ELR (cell line): ENCODE data around the gene DCDC2B.

Experiments used
- DNase-seq: peaks from one replicate; pipeline ENCODE4 v3.0.0-alpha.2; 2015; ENCODE audit warnings: low read depth

Gene DCDC2B

DNA sequence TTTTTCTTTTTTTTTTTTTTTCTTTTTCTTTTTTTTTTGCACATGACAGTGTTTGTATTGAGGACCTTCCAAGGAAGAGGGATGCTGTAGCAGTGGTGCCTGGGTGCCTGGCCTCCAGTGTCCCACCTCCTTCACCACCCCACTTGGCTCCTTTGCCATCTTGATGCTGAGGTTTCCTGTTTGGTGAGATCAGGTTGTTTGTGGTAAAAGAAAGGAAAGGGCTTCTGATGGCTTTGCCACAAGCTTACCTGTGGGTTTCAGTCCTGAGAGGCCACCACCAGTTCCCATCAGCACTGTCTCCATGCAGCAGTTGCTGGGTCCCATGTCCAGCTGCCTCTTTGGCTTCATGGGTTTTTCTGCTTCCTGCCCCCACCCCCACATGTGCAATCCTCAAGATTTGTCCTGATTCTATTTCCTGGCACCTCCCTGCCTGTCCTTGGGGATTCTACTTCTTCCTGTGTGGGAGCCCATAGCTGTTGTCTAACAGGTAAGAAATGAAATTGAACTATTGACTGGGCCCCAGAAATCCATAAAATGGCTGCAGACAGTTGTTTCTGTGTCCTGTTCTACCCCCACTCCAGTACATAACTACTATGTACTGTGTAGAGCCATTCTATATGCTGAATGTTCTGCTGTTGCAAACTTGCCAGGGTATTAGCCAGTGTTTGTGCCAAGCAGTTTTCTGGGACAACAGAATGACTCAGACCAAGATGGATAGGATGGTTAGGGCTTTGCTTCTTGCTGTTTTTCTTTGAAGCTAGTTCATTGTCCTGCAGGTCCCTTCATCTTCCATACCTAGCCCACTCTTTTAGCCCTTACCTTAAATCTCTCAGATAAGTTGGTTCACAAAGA, 12.7 kb upstream of the DCDC2B start:
- no peak for DNase-seq

DNA sequence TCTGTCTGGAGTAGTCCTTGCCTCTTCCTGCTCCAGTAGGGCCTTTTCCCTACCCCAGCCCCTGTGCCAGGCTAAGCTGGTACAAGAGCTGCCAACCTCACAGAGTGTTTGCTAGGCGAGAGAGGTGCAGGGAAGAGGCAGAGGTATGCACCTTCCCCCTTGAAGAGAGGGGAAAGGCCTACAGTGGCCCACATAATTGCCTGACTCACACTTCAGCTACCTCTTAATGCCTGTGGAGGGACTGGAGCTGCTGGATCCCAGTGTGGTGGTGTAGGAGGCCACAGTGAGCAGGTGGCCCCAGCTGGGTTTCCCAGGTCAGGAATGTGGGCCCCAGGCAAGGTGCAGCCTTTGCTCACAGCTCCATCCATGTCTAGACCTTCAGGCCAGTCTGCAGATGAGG, 11.8 kb upstream of the DCDC2B start:
- no peak for DNase-seq

DNA sequence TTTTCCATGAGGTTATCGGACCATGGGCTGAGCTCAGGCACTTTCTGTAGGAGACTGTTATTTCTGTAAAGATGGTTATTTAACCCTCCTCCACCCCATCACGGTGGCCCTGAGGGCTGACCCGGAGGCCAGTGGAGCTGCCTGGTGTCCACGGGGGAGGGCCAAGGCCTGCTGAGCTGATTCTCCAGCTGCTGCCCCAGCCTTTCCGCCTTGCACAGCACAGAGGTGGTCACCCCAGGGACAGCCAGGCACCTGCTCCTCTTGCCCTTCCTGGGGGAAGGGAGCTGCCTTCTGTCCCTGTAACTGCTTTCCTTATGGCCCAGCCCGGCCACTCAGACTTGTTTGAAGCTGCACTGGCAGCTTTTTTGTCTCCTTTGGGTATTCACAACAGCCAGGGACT, 11.1 kb upstream of the DCDC2B start:
- DNase-seq, result no peak

DNA sequence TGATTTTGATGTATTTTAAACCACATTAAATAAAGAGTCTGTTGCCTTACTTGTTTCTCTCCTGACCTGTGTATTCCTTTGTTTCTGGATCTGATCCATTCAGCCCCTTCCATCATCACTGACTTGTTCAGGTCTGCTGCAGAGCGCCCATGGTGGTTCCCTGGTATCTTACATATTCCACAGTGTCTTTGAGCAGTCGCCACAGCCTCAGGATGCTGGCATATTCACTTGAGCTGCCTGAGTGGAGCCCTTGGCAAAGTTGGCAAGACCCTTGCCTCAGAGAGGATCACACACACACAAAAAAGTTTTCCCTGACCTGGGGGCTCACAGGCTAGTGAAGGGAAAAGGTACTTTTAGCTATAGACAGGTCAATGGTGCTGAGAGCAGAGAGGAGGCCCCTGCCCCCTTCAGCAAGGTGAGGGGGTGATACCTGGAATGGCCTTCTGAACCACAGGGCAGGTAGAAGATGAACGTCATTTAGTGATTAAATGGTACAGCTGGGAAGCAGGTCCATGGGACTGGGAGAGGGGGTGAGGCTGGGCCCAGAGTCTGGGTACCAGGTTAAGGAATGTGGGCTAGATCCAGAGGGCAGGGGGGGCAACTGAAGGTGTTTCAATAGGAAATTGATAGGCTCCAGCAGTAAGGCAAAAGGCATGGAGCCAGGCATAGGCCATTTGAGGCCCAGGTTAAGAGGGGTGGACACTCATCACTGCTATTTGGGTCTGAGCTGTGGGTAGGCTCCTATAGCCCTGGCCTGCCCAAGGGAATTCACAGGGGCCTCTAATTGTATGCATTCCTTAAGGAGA, 10.4 kb upstream of the DCDC2B start:
- no peak for DNase-seq

DNA sequence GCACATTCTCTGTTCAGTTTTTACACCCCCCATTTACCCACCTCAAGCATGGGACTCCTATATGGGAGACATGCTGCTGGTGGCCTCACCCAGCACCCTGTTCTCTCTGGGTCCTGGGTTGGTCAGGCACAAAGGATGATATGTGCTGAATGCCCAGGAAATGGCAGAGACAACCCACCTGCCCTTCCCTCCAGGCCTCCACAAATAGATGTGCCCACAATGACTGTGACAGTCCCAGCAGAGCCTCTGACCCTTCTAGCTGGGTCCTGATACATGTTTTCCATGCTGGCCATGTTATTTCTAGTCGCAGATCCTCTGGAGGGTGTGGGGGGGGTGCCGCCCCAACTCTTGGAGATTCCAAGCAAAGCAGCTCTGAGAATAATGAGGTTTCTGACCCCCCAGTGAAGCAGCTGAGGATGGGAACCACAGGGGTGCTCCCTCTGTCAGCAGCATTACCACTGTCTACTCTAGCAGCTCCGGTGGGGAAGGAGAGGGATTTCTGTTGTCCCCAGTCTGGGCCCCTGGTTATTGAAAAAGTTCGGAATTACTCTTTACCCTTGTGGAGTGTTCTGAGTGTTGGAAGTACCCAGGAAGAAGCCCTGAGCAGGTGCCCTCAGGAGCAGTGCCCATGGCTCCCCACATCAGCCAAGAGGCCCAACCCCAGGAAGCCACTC, 9.7 kb upstream of the DCDC2B start:
- DNase-seq, result no peak

DNA sequence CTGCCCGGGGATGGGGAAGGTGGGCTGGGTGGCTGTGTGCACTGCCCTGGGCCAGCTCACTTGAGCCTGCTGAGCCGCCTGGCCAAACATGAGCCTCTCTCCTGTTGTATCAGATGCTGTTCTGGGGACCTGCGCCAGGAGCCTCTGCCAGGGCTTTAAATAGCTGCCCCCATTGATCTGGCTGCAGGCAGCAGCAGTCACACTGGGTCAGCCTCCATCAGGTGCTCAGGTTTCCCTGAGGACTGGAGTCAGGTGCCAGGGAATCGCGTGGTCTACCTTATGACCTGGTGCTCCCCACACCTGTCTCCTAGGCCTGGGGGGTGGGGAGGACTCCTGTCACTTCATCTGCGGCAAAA, 9.2 kb upstream of the DCDC2B start:
- DNase-seq, result no peak

DNA sequence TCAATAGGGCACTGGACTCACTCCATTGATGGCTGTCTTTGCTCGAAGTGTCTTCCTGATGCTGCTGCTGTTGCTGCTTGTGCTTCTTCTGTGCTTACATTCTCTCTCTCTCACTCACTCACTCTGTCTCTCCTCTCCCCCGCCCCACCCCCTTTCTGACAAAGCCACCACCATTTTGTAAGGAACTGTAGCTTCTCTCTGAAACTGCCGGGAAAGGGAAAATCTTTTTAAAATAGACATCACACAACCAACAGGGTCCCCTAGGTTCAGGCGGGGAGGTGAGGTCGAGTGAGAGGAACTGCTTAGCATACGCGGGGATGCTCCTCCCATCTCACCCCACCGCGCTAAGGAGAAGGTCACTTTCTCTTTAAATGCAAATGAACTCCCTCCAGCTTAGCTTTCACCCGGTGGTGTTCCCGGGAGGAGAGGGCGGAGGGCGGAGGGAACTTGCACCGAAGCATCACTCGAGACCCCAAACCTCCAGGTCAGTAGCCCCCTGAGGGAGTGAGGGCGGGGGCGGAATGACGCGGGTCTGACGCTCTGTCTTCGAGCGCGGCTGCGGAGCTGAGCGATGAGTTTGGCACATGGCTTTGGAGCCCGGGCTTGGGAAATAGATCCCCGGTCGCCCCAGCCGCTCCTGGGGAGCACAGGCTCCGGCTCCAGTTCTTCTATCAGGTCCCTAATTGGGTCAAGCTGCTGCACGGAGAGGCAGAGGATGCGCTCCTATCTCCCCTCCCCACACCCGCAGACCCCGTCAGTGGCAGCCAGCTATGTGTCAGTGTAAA, 8.5 kb upstream of the DCDC2B start, which contains the start of gene CCDC28B:
TSS of gene CCDC28B (plus strand) at position 370 of the 785 bp plus-strand sequence. CDS start 1,341 bp downstream, outside the sequence.
- DNase-seq, result peak; percentile 80

DNA sequence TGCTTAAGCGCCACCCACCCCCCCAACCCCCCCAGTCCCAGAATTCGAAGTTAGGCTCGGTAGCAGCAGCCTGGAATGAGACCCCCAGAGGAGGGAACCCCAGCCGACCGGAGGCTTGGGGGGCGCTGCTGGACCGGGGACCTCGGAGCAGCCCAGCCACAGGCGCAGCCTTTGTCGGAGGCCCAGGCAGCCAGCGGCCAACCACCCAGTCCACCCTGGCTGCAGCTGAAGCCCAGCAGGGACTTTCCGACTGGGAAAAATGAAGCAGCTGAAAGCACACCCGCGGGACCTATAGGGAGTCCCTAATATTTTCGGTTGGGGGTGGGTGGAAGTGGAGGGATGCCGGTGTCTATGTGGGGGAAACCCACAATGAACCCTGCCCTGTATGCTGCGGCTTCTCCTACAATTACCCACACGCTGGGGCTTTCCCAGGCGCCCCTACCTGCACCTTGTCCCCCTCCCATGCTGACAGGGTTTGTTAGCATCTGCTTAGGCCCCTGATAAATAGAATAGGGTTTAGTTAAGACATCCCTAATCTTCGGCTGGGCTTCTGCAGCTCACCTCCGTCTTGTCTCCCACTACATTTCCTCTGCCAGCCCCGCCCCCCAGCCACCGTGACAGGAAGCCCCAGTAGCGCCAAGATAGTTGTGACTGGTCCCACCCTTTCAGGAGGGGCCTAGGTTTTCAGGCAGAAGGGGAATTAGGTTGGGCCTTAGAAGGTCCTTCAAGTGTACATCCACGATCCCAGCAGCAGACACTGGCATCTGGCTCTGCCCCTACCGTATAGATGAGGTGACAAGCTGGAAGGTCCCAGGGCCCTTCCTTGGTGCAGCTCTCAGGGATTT, 7.7 kb upstream of the DCDC2B start:
- peak; percentile 66 for DNase-seq

DNA sequence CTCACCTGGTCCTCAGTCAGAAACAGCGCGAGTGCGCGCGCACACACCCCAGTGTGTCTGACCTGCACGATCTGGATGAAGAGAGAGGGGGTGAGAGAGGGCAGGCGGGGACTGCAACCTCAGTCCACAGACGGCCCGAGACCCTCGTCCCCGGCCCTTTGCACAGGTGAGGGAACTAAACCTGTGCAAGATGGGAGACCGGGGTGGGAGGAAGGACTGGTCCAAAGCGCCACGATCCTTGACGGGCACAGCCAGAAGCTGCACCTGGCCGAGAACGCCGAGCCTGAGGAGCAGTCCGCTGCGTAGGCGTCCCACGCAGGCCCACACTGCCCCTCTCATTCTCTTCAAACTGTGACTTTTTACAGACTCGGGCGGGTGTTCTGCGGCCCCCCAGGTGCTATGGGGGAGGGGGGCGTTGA, 3.9 kb upstream of the DCDC2B start:
- DNase-seq, result no peak

DNA sequence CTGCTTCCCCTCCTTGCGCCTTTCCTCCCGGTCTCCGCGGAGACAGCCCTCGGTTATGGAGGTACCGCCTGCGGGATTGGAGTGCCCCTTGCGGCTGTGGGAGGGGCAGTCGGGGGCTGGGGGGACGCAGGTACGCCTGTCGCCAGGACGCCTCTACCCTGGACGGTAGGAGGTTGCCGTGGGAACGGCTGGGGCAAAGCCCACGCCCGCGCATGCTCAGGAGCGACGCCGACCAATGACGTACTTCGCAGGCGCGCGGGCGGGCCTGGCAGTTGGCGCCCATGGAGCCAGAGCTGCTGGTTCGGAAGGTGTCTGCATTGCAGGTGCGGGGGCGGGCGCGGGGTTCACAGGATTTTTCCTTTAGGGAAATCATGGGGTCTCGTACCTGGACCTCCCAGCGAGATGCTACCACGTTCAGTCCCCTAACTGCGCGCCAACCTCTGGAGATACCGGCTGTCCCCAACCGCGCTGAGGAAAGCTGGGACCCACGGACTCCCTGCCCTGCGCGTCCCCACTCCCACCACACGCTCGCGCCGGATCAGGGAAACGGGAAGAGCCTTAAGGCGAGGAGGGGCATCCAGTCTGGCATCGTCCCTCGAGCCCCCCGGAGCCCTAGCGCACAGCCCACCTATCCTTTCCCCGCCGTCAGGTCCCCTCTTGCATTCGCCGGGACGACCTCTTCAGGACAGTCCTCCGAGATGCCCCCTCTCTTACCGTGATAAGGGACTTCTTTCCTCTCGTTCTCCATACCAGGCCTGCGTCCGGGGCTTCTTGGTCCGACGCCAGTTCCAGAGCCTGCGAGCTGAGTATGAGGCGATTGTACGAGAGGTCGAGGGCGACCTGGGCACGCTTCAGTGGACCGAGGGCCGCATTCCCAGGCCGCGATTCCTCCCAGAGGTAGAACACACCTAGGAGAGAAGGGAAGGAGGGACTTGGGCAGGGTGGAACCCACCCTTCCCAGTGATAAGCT, 3.2 kb upstream of the DCDC2B start, which contains the start of gene IQCC:
TSS of gene IQCC (plus strand) at position 271 of the 970 bp plus-strand sequence. CDS start at position 282, 11 bp downstream.
- DNase-seq, result peak; percentile 88

DNA sequence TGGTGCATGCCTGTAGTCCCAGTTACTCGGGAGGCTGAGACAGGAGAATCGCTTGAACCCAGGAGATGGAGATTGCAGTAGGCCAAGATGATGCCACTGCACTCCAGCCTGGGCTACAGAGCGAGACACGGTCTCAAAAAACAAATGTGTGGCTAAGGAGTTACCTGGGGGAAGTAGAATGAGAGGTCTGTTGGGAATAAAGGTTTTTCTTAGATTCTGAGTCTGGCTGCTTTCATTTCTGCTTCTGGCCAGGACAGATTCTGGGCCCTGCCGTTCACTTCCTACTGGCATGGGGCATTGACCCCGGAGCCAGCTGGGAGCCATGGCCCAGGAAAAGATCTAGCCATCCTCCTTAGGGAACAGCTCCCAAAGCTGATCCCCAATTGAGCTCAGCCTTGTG, 420 bp upstream of the DCDC2B start:
- no peak for DNase-seq

DNA sequence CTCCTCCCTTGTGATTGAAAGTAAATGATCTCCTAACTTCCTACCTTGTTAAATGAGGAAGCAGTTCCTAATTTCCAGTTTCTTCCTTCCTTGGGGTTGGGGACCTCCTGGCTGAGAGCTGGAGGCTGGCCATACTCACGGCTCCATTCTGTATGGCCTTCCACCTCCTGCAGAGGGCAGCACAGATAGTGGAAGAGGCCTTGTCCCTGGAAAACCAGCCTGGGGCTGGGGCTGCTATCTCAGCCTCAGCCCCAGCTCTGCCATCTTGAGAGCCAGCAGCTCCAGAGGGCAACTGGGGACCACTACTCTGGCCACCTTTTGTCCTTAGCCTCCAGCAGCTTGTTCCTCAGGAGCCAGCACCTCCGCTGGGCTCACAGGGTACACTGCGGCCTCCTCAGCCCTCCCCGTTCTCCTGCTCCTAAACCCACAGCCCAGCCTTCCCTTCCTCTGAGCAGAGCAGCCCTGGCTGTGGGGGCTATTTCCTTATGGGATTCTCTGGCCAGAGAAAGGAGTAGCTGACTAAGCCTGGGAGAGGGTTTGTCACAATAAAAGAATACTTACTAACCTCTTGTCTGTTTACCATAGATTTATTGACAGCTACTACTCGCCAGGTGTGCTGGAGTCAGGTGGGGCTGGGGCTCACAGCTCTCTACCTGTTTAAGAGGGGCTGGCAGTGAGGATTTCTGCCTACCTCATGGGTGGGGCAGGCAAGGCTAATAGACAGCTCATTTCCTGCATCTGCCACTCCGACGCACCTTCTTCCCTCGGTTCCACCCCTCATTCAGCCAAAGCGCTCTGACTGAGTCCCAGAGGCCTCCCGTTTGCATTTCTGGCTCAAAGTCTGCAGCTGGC, 7.0 kb downstream of the DCDC2B start:
- DNase-seq, result peak; percentile 81

DNA sequence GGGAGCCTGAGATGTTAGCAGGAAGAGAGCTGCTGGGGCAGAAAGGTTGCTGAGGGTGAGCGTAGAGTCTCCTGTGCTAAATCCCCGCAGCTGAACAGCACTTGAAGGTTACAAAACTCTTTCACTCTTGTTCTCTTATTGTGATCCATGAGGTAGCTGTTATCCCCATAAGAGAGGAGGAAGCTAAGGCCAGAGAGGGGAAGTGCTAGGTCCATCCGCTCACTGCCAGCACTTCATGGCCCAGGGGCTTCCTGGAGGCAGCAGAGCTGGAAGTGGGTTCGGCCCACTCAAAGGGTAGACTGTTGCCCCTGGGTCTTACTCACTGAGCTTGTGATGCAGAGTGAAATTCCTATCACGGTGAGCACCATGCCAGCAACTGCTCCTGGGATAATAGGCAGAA, 7.7 kb downstream of the DCDC2B start:
- DNase-seq, result no peak

DNA sequence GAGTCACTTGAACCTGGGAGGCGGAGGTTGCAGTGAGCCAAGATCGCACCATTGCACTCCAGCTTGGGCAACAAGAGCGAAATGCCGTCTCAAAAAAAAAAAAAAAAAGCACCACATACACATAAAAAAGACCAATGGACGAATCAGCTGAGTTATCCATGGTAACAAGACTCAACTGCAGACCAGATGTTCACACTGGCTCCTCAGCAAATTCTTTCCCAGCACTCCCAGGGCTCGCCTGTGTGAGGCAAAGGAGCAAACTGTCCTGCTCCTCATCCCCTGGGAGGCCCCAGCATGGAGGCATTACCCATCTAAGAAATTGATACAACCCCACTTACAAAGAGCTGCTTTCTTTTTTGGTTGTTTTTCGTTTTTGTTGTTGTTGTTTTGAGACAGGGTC, 10.1 kb downstream of the DCDC2B start:
- no peak for DNase-seq

DNA sequence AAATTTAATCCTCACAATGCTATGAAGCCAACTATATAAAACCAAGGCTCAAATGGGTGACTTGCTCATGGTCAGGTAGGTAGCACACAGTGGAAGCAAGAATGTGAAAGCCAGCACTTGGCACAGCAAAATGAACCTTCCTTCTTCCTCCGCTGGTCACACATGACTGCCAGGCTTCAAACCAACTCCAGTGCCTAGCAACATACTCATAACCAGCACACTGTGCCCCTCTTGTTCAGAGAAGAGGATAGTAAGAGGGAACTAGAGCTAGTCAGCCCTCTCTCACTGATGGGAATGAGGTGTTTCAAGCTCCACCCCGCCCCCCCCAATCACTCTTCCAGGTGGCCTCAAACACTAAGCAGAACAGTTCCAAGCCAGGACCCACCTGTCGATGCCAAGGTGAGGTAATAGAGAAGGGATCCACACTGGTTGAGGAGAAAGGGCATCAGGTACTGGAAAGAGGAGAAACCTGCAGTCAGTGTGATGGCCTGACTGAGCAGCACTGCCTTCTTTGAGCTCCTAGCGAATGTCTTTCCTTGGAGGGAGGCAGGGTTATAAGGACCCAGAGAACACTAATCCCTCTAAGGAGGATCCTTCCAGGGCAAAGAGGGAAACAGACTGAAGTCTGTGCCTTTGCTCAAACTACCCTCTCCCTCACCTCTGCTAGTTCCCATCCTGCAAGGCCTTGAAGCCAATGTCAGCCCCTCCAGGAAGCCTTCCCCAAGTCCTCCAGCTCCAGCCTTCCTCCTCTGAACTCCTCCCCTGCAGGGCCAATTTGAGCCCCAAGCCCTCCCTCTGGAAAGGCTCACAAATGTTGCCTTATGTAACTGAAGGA, 12.1 kb downstream of the DCDC2B start:
- no peak for DNase-seq

DNA sequence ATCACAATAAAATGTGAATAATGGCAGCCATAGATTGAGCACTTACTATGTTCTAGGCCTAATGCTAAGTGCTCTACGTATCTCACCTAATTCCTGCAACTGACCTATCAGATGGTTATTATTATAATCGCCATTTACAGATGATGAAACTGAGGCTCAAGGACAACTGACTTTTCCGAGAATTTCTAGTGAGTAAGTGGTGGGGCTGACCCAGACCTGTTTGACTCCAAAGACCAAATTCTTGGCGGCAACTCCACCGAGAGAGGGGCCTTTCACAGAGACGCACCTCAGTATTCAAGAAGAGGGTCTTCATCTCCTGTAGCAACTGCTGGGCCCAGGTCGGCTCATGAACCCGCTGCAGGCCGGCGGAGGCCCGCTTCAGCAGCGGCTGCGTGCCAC, 12.7 kb downstream of the DCDC2B start:
- no peak for DNase-seq

DNA sequence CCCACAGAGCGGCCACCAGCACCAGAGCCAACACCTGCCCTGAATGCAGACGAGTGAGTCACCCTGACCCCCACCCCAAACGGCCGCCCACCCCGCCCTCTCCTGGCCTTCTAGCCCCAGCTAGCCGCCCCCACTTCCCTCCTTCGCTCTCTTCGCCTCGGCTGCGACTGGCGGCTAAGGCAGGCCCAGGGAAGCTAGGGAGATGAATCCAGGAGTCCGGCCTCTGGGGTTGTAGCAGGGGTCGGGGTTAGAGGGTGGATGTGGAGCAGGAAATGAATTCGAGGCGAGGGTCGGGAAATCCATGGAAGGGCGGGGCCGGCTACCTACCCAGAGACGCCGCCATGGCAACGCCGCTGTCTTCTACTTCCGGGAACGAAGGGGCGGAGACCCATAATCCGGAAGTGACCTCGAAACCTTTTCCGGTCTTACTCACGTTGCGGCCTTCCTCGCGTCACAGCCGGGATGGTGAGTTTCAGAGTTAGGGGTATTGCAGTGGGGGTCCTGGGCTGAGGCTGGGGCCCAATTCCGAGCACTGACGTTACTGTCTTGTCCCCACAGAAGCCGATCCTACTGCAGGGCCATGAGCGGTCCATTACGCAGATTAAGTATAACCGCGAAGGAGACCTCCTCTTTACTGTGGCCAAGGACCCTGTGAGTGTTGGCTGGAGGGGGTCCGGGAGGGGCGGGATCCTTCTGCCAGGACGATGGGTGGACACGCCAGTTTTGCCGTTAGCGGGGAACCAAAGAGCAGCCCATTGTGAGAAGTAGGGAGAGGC, 13.3 kb downstream of the DCDC2B start, which contains the start of the genes EIF3I and TMEM234:
TSS of gene EIF3I (plus strand) at position 428 of the 776 bp plus-strand sequence. CDS start at position 463, 35 bp downstream.
TSS of gene TMEM234 (minus strand) at position 374 of the 776 bp plus-strand sequence. CDS start at position 343, 31 bp downstream.
- peak; percentile 96 for DNase-seq
